GM12878 (cell line): ENCODE measurements around the gene CES3. TPM values are rescaled to one million over a fixed set of nuclear protein-coding genes. Genes with fewer than 3 reads are reported as not detected.

ENCODE experiments used
- ATAC-seq: fragments of 200-7000 bp; cut with Tn5 transposase; 3 replicates; pipeline ENCODE4 v1.9.1; 2020; ENCODE audit warnings: mild to moderate bottlenecking, moderate library complexity
- BruUV-seq: library from RNA; stranded (reverse); fragments of 400-500 nt; replicated peaks from 2 replicates; lab custom pipeline; 2021; lab: Mats Ljungman, UMichigan
- CTCF ChIA-PET: fragments of 300-600 bp; sonication (Branson Sonifier 250); formaldehyde crosslinking; extraction: SDS; loops from one replicate; lab custom pipeline; 2021; ENCODE audit warnings: inconsistent platforms; lab: Yijun Ruan, JAX
- POLR2A ChIA-PET: fragments of 350-600 bp; formaldehyde crosslinking; extraction: SDS; loops from one replicate; lab custom pipeline; 2021; ENCODE audit warnings: inconsistent platforms; lab: Charles Lee
- RAD21 ChIA-PET: fragments of 300-600 bp; sonication (Branson Sonifier 250); formaldehyde crosslinking; loops from one replicate; lab custom pipeline; 2023; ENCODE audit warnings: antibody characterized with exemption; ENCODE audit not compliant: unreplicated experiment; lab: Charles Lee
- SMC1A ChIA-PET: fragments of 300-600 bp; sonication (Branson Sonifier 250); formaldehyde crosslinking; loops from one replicate; lab custom pipeline; 2023; ENCODE audit not compliant: unreplicated experiment, uncharacterized antibody; lab: Charles Lee
- DNase-seq: peaks from one replicate; pipeline ENCODE4 v3.0.0-alpha.2; 2011; ENCODE audit warnings: low read depth, low spot score
- FAIRE-seq: peaks from 3 replicates; lab custom pipeline; 2011; peaks lifted over from hg19 to GRCh38; lab: Jason Lieb, UNC
- H2AFZ ChIP-seq: 2 replicates; pipeline ENCODE4 v1.6.0; 2011; ENCODE audit warnings: low read depth, low read length, control low read depth; ENCODE audit not compliant: control insufficient read depth
- H3K27ac ChIP-seq: 2 replicates; pipeline ENCODE4 v1.5.1; 2011; ENCODE audit warnings: control low read depth; ENCODE audit not compliant: control insufficient read depth, insufficient read depth
- H3K27me3 ChIP-seq, 2 experiments: replicated peaks in 1 of 2; 2 replicates each; pipeline versions ENCODE4 v1.6.0 to v1.6.1; 2011; ENCODE audit warnings: low read length in 1 of 2; ENCODE audit not compliant: control insufficient read depth in 2 of 2, insufficient read depth in 2 of 2
- H3K36me3 ChIP-seq, 2 experiments: 2 replicates each; pipeline ENCODE4 v1.5.1; 2011; ENCODE audit warnings: low read length in 1 of 2; ENCODE audit not compliant: control insufficient read depth in 2 of 2, insufficient read depth in 2 of 2
- H3K4me1 ChIP-seq: 2 replicates; pipeline ENCODE4 v1.6.1; 2011; ENCODE audit warnings: mild to moderate bottlenecking, low read length, moderate library complexity, mixed read lengths; ENCODE audit not compliant: control insufficient read depth, insufficient read depth
- H3K4me2 ChIP-seq: 2 replicates; pipeline ENCODE4 v1.6.0; 2011; ENCODE audit warnings: control low read depth; ENCODE audit not compliant: control insufficient read depth, insufficient read depth
- H3K4me3 ChIP-seq: fragments of 200-600 bp; sonication (generic); 2 replicates; pipeline ENCODE4 v1.5.1; 2016
- H3K79me2 ChIP-seq: 2 replicates; pipeline ENCODE4 v1.6.0; 2011; ENCODE audit warnings: low read length; ENCODE audit not compliant: control insufficient read depth, insufficient read depth
- H3K9ac ChIP-seq: 2 replicates; pipeline ENCODE4 v1.8.0; 2011; ENCODE audit warnings: low read length, control low read depth, mixed read lengths; ENCODE audit not compliant: control insufficient read depth, insufficient read depth
- H3K9me3 ChIP-seq: replicated peaks from 3 replicates; pipeline ENCODE4 v1.5.1; 2011; ENCODE audit warnings: mild to moderate bottlenecking, low read length; ENCODE audit not compliant: control insufficient read depth, insufficient read depth
- H4K20me1 ChIP-seq: 2 replicates; pipeline ENCODE4 v1.6.0; 2011; ENCODE audit not compliant: control insufficient read depth, insufficient read depth
- BRCA1 ChIP-seq: IDR thresholded peaks from 2 replicates; pipeline ENCODE4 v1.6.1; 2011; ENCODE audit warnings: low read depth, low read length, improper control_type of control experiment
- E2F4 ChIP-seq: IDR thresholded peaks from 2 replicates; pipeline ENCODE4 v1.6.1; 2012; ENCODE audit warnings: low read depth, low read length, improper control_type of control experiment
- FOS ChIP-seq: IDR thresholded peaks from 3 replicates; pipeline ENCODE4 v1.6.1; 2011; ENCODE audit warnings: borderline replicate concordance; ENCODE audit not compliant: insufficient read length; ENCODE audit errors: extremely low read depth
- KLF5 ChIP-seq: fragments of 450-650 bp; IDR thresholded peaks from 2 replicates; pipeline ENCODE4 v1.6.1; 2014; ENCODE audit warnings: mild to moderate bottlenecking; ENCODE audit not compliant: partially characterized antibody
- MEF2B ChIP-seq: fragments of 450-650 bp; IDR thresholded peaks from 2 replicates; pipeline ENCODE4 v1.6.1; 2018; ENCODE audit warnings: mild to moderate bottlenecking, moderate library complexity; ENCODE audit not compliant: partially characterized antibody, poor library complexity, severe bottlenecking
- PKNOX1 ChIP-seq: fragments of 450-650 bp; IDR thresholded peaks from 2 replicates; pipeline ENCODE4 v1.6.1; 2016; ENCODE audit warnings: mild to moderate bottlenecking
- SPI1 ChIP-seq: IDR thresholded peaks from 2 replicates; pipeline ENCODE4 v1.6.1; 2011; ENCODE audit warnings: low read depth, mild to moderate bottlenecking, low read length, moderate library complexity, borderline replicate concordance; ENCODE audit not compliant: insufficient read depth
- ZBED1 ChIP-seq: IDR thresholded peaks from 2 replicates; pipeline ENCODE4 v1.6.1; 2016; ENCODE audit warnings: borderline replicate concordance
- WGBS: methylation state at CpG from one replicate; pipeline ENCODE4 v1.1.6; 2016; ENCODE audit warnings: low lambda C conversion rate; ENCODE audit not compliant: insufficient replicate concordance, insufficient coverage; ENCODE audit errors: missing lambda C conversion rate; 5-methylcytosine and 5-hydroxymethylcytosine counted together
- in situ Hi-C: fragments of 300-500 bp; cut with MboI; formaldehyde crosslinking; loops from 9 replicates; pipeline ENCODE4 v1.14.3; 2018; ENCODE audit warnings: mixed read lengths
- intact Hi-C: fragments of 100-400 bp; cut with micrococcal nuclease; formaldehyde crosslinking; loops from one replicate; pipeline ENCODE4 v1.14.2; 2022; ENCODE audit not compliant: unreplicated experiment
- polyA plus RNA-seq, 11 experiments: library from polyadenylated mRNA; depleted of rRNA in 4 of 11; unstranded in 6 of 11; stranded (reverse) in 5 of 11; fragments of >200 nt; fragmentation: Nextera tagmentation in 4 of 11; fragmentation: Illumina TruSeq in 1 of 11; extraction: Ambion mirVana in 4 of 11; extraction: Trizol in 1 of 11; gene quantifications; 1 replicate in 1 of 11; 2 replicates in 10 of 11; pipeline versions ENCODE4 v1.2.1 to v1.2.3, GENCODE V29; 2011 to 2016; ENCODE audit warnings: inconsistent platforms in 2 of 11, missing spikeins in 2 of 11, low read depth in 1 of 11
- total RNA-seq, 4 experiments: library from RNA; depleted of rRNA in 3 of 4; stranded (reverse); fragments of >200 nt in 3 of 4; fragmentation: Illumina TruSeq in 1 of 4; extraction: Trizol in 1 of 4; gene quantifications; 2 replicates each; pipeline versions ENCODE4 v1.2.1 to v1.2.3, GENCODE V29; 2013 to 2021
- TF ChIP-seq, protein P1 (sequence below): fragments of 450-650 bp; IDR thresholded peaks from 2 replicates; pipeline ENCODE4 v1.6.1; 2018; ENCODE audit warnings: mild to moderate bottlenecking, low read depth, moderate library complexity; ENCODE audit not compliant: partially characterized antibody
- TF ChIP-seq, protein P2 (sequence below): fragments of 450-650 bp; formaldehyde crosslinking; IDR thresholded peaks from 2 replicates; pipeline ENCODE4 v1.5.0; 2022; ENCODE audit warnings: mild to moderate bottlenecking, missing genetic modification characterization
- TF ChIP-seq, protein P3 (sequence below): fragments of 450-650 bp; IDR thresholded peaks from 2 replicates; pipeline ENCODE4 v1.6.1; 2017; ENCODE audit warnings: antibody characterized with exemption, mild to moderate bottlenecking, moderate library complexity

CES3 gene
- total and polyA plus RNA-seq, 10 of the 15 experiments (the other 5 are each of a cell fraction or from before 2014, with no cell fraction given): 0.09 to 3.1 (median 0.76) TPM

- ChIA-PET POLR2A (no interaction called here), RAD21 (interaction anchor here (0.6 to 1.2 kb wide), 2 partner anchors 11 to 193 kb away, joined by 3 read pairs; no protein-coding TSS in a partner anchor)
- Histone ChIP-seq H3K79me2 (no peaks in the 10 kb centered on the region), H3K4me3 (no peak overlapping the region; the same call in 1 of the 2 replicates), H4K20me1 (no peaks in the 10 kb centered on the region), H3K4me1 (peaks cover 11% of the 10 kb centered on the region)
- BruUV-seq: no TSS peak
- WGBS: 19% methylated on average over 5 of the region's 5 CpGs
- TF ChIP-seq FOS: no peak
- TF ChIP-seq MEF2B: no peak
- TF ChIP-seq PKNOX1: no peak
- TF ChIP-seq, protein P1, sequence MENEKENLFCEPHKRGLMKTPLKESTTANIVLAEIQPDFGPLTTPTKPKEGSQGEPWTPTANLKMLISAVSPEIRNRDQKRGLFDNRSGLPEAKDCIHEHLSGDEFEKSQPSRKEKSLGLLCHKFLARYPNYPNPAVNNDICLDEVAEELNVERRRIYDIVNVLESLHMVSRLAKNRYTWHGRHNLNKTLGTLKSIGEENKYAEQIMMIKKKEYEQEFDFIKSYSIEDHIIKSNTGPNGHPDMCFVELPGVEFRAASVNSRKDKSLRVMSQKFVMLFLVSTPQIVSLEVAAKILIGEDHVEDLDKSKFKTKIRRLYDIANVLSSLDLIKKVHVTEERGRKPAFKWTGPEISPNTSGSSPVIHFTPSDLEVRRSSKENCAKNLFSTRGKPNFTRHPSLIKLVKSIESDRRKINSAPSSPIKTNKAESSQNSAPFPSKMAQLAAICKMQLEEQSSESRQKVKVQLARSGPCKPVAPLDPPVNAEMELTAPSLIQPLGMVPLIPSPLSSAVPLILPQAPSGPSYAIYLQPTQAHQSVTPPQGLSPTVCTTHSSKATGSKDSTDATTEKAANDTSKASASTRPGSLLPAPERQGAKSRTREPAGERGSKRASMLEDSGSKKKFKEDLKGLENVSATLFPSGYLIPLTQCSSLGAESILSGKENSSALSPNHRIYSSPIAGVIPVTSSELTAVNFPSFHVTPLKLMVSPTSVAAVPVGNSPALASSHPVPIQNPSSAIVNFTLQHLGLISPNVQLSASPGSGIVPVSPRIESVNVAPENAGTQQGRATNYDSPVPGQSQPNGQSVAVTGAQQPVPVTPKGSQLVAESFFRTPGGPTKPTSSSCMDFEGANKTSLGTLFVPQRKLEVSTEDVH: no peak
- TF ChIP-seq BRCA1: no peak
- no peak for TF ChIP-seq ZBED1
- TF ChIP-seq, protein P2, sequence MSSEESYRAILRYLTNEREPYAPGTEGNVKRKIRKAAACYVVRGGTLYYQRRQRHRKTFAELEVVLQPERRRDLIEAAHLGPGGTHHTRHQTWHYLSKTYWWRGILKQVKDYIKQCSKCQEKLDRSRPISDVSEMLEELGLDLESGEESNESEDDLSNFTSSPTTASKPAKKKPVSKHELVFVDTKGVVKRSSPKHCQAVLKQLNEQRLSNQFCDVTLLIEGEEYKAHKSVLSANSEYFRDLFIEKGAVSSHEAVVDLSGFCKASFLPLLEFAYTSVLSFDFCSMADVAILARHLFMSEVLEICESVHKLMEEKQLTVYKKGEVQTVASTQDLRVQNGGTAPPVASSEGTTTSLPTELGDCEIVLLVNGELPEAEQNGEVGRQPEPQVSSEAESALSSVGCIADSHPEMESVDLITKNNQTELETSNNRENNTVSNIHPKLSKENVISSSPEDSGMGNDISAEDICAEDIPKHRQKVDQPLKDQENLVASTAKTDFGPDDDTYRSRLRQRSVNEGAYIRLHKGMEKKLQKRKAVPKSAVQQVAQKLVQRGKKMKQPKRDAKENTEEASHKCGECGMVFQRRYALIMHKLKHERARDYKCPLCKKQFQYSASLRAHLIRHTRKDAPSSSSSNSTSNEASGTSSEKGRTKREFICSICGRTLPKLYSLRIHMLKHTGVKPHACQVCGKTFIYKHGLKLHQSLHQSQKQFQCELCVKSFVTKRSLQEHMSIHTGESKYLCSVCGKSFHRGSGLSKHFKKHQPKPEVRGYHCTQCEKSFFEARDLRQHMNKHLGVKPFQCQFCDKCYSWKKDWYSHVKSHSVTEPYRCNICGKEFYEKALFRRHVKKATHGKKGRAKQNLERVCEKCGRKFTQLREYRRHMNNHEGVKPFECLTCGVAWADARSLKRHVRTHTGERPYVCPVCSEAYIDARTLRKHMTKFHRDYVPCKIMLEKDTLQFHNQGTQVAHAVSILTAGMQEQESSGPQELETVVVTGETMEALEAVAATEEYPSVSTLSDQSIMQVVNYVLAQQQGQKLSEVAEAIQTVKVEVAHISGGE (CRISPR knock-in tag): no peak
- no peak for TF ChIP-seq E2F4
- TF ChIP-seq SPI1: no peak
- TF ChIP-seq KLF5: no peak
- TF ChIP-seq, protein P3, sequence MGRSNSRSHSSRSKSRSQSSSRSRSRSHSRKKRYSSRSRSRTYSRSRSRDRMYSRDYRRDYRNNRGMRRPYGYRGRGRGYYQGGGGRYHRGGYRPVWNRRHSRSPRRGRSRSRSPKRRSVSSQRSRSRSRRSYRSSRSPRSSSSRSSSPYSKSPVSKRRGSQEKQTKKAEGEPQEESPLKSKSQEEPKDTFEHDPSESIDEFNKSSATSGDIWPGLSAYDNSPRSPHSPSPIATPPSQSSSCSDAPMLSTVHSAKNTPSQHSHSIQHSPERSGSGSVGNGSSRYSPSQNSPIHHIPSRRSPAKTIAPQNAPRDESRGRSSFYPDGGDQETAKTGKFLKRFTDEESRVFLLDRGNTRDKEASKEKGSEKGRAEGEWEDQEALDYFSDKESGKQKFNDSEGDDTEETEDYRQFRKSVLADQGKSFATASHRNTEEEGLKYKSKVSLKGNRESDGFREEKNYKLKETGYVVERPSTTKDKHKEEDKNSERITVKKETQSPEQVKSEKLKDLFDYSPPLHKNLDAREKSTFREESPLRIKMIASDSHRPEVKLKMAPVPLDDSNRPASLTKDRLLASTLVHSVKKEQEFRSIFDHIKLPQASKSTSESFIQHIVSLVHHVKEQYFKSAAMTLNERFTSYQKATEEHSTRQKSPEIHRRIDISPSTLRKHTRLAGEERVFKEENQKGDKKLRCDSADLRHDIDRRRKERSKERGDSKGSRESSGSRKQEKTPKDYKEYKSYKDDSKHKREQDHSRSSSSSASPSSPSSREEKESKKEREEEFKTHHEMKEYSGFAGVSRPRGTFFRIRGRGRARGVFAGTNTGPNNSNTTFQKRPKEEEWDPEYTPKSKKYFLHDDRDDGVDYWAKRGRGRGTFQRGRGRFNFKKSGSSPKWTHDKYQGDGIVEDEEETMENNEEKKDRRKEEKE: no peak
- TF ChIP-seq, all 136 proteins: peak for 0
- SMC1A ChIA-PET: interaction anchor here (1.5 to 1.6 kb wide), 2 partner anchors 9 to 140 kb away, joined by 3 read pairs; no protein-coding TSS in a partner anchor
- CTCF ChIA-PET: interaction anchor here (1.1 to 1.6 kb wide), 7 partner anchors 9 to 450 kb away, joined by 3 to 7 read pairs (median 3); partner anchors contain the start of gene B3GNT9
- DNase-seq: no peak
- Histone ChIP-seq H3K27me3 (no peaks in the 10 kb centered on the region), H3K36me3 (no peaks in the 10 kb centered on the region), H3K27ac (no peak overlapping the region), H3K4me2 (0 out of 2 replicates have a peak overlapping the region, but pooled peaks have one; percentile 1), H3K9me3 (no peaks in the 10 kb centered on the region), H2AFZ (peak overlapping the region; percentile 69), H3K9ac (no peak overlapping the region)
- ATAC-seq: peak; percentile 14; the same call in 1 of the 3 replicates
- intact Hi-C loops (no loop called here), in situ Hi-C loops (no loop called here)
- no peak for FAIRE-seq
Observed at GRCh38 chr16:66961914-66962313, 848 bp downstream of the CES3 start.
